Panc1 (cell line): ENCODE measurements around the gene VNN1. TPM values are rescaled to one million over a fixed set of nuclear protein-coding genes. Genes with fewer than 3 reads are reported as not detected.

ENCODE experiments used
- ATAC-seq: fragments of 200-7000 bp; cut with Tn5 transposase; 2 replicates; pipeline ENCODE4 v1.9.1; 2020; ENCODE audit warnings: mild to moderate bottlenecking, moderate library complexity
- BruUV-seq: library from RNA; stranded (reverse); fragments of 400-500 nt; replicated peaks from 2 replicates; lab custom pipeline; 2021; lab: Mats Ljungman, UMichigan
- CTCF ChIA-PET: fragments of 300-600 bp; sonication (Branson Sonifier 250); formaldehyde crosslinking; loops from one replicate; lab custom pipeline; 2022; ENCODE audit warnings: antibody characterized with exemption; lab: Charles Lee
- POLR2A ChIA-PET: fragments of 300-600 bp; sonication (Branson Sonifier 250); formaldehyde crosslinking; loops from one replicate; lab custom pipeline; 2022; ENCODE audit warnings: antibody characterized with exemption; lab: Charles Lee
- DNase-seq: peaks from one replicate; pipeline ENCODE4 v3.0.0-alpha.2; 2010; ENCODE audit warnings: low read depth, low spot score
- H3K27ac ChIP-seq: 2 replicates; pipeline ENCODE4 v1.5.1; 2011; ENCODE audit warnings: mild to moderate bottlenecking, low read length, inconsistent platforms
- H3K27me3 ChIP-seq: fragments of 200-500 bp; sonication (Bioruptor generic); 2 replicates; pipeline ENCODE4 v1.6.0; 2014; ENCODE audit warnings: low read length, inconsistent platforms; ENCODE audit not compliant: control insufficient read depth, insufficient read depth
- H3K36me3 ChIP-seq: fragments of 200-500 bp; sonication (Bioruptor generic); 2 replicates; pipeline ENCODE4 v1.5.1; 2014; ENCODE audit warnings: inconsistent platforms, mild to moderate bottlenecking, low read length, moderate library complexity; ENCODE audit not compliant: control insufficient read depth, insufficient read depth
- H3K4me1 ChIP-seq: 2 replicates; pipeline ENCODE4 v1.5.1; 2011; ENCODE audit warnings: inconsistent platforms, mild to moderate bottlenecking, low read length, moderate library complexity; ENCODE audit not compliant: control insufficient read depth, insufficient read depth
- H3K4me3 ChIP-seq, 2 experiments: 2 replicates each; pipeline ENCODE4 v1.5.1; 2011 to 2012; ENCODE audit warnings: low read depth in 2 of 2, low read length in 2 of 2, mild to moderate bottlenecking in 2 of 2, inconsistent platforms in 1 of 2, moderate library complexity in 1 of 2
- H3K9me3 ChIP-seq: fragments of 200-500 bp; sonication (Bioruptor generic); 2 replicates; pipeline ENCODE4 v1.5.1; 2014; ENCODE audit warnings: low read depth, mild to moderate bottlenecking, inconsistent platforms, low read length, moderate library complexity; ENCODE audit not compliant: control insufficient read depth, insufficient read depth
- POLR2AphosphoS5 ChIP-seq: IDR thresholded peaks from 2 replicates; pipeline ENCODE4 v1.6.1; 2012; ENCODE audit warnings: mild to moderate bottlenecking, low read depth, low read length, moderate library complexity
- SIN3A ChIP-seq: IDR thresholded peaks from 2 replicates; pipeline ENCODE4 v1.6.1; 2012; ENCODE audit warnings: low read depth, mild to moderate bottlenecking, low read length, moderate library complexity, borderline replicate concordance; ENCODE audit not compliant: insufficient read depth
- TCF7L2 ChIP-seq: IDR thresholded peaks from 2 replicates; pipeline ENCODE4 v1.6.1; 2011; ENCODE audit warnings: mild to moderate bottlenecking, low read depth, low read length, inconsistent platforms
- in situ Hi-C: cut with HindIII; loops from 2 replicates; pipeline ENCODE4 v1.10.0; 2016; ENCODE audit warnings: low sequenced_read_pairs, low pct_unique_long_range_greater_than_20kb
- intact Hi-C: fragments of 100-400 bp; cut with micrococcal nuclease; formaldehyde crosslinking; loops from one replicate; pipeline ENCODE4 v1.10.0; 2022; ENCODE audit not compliant: unreplicated experiment
- total RNA-seq: library from RNA; stranded (reverse); gene quantifications from one replicate; pipeline ENCODE4 v1.2.1, GENCODE V29; 2021; ENCODE audit not compliant: unreplicated experiment
- TF ChIP-seq, protein P1 (sequence below), 2 experiments: IDR thresholded peaks; 2 replicates each; pipeline ENCODE4 v1.6.1; 2011 to 2012; ENCODE audit warnings: low read depth in 2 of 2, control low read depth in 1 of 2, low read length in 1 of 2, mild to moderate bottlenecking in 1 of 2, moderate library complexity in 1 of 2; ENCODE audit not compliant: insufficient read depth in 1 of 2
- TF ChIP-seq, protein P2 (sequence below): fragments of 450-650 bp; IDR thresholded peaks from 2 replicates; pipeline ENCODE4 v1.5.1; 2017; ENCODE audit warnings: mild to moderate bottlenecking

The VNN1 gene
- total RNA-seq, 1 experiment from 2014 or later = not detected

DNA sequence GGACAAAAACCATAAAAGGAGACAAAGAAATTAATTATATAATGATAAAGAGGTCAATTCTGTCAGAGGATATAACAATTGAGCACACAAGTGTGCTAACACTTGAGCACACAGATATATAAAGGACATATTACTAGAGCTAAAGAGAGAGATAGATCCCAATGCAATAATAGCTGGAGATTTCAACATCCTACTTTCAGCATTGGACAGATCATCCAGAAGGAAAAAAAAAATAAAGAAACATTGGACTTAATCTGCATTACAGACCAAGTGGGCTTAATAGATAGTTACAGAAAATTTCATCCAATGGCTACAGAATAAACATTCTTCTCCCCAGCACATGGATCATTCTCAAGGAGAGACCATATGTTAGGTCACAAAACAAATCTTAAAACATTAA lies 9.9 kb downstream of the VNN1 start:
- BruUV-seq = no TSS peak
- in situ Hi-C loops = no loop called here
- intact Hi-C loops = no loop called here
- TF ChIP-seq POLR2AphosphoS5 = no peak
- TF ChIP-seq, protein P1, sequence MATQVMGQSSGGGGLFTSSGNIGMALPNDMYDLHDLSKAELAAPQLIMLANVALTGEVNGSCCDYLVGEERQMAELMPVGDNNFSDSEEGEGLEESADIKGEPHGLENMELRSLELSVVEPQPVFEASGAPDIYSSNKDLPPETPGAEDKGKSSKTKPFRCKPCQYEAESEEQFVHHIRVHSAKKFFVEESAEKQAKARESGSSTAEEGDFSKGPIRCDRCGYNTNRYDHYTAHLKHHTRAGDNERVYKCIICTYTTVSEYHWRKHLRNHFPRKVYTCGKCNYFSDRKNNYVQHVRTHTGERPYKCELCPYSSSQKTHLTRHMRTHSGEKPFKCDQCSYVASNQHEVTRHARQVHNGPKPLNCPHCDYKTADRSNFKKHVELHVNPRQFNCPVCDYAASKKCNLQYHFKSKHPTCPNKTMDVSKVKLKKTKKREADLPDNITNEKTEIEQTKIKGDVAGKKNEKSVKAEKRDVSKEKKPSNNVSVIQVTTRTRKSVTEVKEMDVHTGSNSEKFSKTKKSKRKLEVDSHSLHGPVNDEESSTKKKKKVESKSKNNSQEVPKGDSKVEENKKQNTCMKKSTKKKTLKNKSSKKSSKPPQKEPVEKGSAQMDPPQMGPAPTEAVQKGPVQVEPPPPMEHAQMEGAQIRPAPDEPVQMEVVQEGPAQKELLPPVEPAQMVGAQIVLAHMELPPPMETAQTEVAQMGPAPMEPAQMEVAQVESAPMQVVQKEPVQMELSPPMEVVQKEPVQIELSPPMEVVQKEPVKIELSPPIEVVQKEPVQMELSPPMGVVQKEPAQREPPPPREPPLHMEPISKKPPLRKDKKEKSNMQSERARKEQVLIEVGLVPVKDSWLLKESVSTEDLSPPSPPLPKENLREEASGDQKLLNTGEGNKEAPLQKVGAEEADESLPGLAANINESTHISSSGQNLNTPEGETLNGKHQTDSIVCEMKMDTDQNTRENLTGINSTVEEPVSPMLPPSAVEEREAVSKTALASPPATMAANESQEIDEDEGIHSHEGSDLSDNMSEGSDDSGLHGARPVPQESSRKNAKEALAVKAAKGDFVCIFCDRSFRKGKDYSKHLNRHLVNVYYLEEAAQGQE (IDR thresholded peaks at IDR 0.05; ENCODE audit: insufficient read depth in 1 of 2, low read depth in 2 of 2, low read length in 1 of 2) = no peak
- no peak for TF ChIP-seq TCF7L2
- TF ChIP-seq, protein P2, sequence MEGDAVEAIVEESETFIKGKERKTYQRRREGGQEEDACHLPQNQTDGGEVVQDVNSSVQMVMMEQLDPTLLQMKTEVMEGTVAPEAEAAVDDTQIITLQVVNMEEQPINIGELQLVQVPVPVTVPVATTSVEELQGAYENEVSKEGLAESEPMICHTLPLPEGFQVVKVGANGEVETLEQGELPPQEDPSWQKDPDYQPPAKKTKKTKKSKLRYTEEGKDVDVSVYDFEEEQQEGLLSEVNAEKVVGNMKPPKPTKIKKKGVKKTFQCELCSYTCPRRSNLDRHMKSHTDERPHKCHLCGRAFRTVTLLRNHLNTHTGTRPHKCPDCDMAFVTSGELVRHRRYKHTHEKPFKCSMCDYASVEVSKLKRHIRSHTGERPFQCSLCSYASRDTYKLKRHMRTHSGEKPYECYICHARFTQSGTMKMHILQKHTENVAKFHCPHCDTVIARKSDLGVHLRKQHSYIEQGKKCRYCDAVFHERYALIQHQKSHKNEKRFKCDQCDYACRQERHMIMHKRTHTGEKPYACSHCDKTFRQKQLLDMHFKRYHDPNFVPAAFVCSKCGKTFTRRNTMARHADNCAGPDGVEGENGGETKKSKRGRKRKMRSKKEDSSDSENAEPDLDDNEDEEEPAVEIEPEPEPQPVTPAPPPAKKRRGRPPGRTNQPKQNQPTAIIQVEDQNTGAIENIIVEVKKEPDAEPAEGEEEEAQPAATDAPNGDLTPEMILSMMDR = no peak
- no peak for TF ChIP-seq SIN3A
- CTCF ChIA-PET = no interaction called here
- no peak overlapping the region for H3K4me3 ChIP-seq
- POLR2A ChIA-PET = no interaction called here
- H3K4me1 ChIP-seq = no peaks in the 10 kb centered on the region
- H3K27me3 ChIP-seq = no peaks in the 10 kb centered on the region
- no peak for DNase-seq
- H3K36me3 ChIP-seq = no peaks in the 10 kb centered on the region
- no peak overlapping the region for H3K27ac ChIP-seq
- no peaks in the 10 kb centered on the region for H3K9me3 ChIP-seq
- no peak for ATAC-seq

DNA sequence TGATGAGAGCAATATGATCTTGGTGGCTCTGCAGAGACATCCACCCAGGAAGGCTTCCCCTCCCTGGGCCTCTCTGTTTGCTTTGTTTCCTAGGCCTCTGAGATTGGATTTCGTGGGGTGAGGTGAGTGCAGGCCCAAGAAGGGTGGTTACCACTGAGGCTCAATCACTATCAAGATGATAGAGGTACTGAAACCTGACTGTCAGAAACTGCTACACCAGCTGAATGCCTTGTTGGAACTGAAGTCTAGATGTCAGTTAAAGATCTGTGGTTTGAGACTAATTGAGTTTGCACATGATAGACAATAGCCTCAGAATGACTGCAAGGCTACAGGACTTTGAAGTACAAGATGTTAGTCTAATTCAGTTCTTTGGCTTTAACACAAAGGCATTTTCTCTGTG lies 15.2 kb downstream of the VNN1 start:
- H3K4me1 ChIP-seq = no peaks in the 10 kb centered on the region
- no peaks in the 10 kb centered on the region for H3K27me3 ChIP-seq
- no peaks in the 10 kb centered on the region for H3K36me3 ChIP-seq
- no peak overlapping the region for H3K27ac ChIP-seq
- POLR2A ChIA-PET = no interaction called here
- TF ChIP-seq, protein P1 (IDR thresholded peaks at IDR 0.05; ENCODE audit: insufficient read depth in 1 of 2, low read depth in 2 of 2, low read length in 1 of 2) = no peak
- TF ChIP-seq POLR2AphosphoS5 = no peak
- no peak for TF ChIP-seq SIN3A
- TF ChIP-seq TCF7L2 = no peak
- TF ChIP-seq, protein P2 = no peak
- intact Hi-C loops = no loop called here
- 0 out of 2 replicates have a peak, but pooled peaks cover 4% of the 10 kb centered on the region for H3K9me3 ChIP-seq
- H3K4me3 ChIP-seq = no peak overlapping the region
- no peak for ATAC-seq
- CTCF ChIA-PET = no interaction called here
- BruUV-seq = no TSS peak
- DNase-seq = no peak
- in situ Hi-C loops = no loop called here
